GM12801 (cell line): ENCODE measurements around the gene SHMT2.

Experiments
- CTCF ChIP-seq: IDR thresholded peaks from one replicate; pipeline ENCODE4 v1.5.1; 2011; ENCODE audit warnings: control low read depth; ENCODE audit not compliant: insufficient read length; ENCODE audit errors: extremely low read depth

The SHMT2 gene

DNA sequence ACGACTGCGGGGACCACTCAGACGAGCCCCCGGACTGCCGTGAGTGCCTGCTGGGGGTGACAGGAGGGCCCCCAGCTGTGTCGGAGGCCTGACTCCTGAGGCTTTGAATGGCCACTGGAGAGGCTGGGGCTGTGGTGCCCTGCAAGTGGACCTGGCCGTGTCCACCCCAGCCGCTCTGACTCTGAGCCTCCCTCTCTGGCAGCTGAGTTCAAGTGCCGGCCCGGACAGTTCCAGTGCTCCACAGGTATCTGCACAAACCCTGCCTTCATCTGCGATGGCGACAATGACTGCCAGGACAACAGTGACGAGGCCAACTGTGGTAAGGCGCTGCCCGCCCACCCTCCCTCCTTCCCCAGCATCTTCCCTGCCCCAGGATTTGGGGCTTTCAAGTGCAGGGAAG is 29.0 kb upstream of the SHMT2 start:
- no peak for TF ChIP-seq CTCF

DNA sequence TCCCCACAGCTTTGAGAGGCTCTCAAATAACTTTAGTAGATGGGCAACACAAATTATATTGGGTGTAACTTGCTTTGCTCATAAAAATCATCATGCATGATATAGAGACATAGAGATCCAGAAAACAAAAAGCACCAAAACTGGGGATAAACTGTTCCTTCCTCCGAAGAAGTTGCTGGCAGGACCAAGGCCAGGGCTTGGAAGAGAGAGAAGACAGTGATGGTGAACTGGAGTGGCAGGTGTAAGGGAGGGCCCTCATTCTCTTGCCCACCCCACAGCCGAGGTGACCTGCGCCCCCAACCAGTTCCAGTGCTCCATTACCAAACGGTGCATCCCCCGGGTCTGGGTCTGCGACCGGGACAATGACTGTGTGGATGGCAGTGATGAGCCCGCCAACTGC is 28.3 kb upstream of the SHMT2 start:
- TF ChIP-seq CTCF, result no peak

DNA sequence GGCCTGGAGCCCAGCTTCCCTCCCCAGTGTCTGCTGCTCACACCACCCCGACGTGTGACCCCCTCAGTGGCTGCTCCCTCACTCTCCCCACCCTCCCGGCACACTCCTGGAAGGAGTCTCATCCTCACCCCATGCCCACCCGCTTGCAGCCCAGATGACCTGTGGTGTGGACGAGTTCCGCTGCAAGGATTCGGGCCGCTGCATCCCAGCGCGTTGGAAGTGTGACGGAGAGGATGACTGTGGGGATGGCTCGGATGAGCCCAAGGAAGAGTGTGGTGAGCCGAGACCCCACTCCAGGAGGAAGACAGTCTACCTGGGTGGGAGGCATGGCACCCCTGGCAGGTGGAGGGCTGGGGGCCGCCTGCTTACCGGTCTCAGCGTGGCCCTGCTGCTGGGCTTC is 27.9 kb upstream of the SHMT2 start:
- TF ChIP-seq CTCF, result no peak

DNA sequence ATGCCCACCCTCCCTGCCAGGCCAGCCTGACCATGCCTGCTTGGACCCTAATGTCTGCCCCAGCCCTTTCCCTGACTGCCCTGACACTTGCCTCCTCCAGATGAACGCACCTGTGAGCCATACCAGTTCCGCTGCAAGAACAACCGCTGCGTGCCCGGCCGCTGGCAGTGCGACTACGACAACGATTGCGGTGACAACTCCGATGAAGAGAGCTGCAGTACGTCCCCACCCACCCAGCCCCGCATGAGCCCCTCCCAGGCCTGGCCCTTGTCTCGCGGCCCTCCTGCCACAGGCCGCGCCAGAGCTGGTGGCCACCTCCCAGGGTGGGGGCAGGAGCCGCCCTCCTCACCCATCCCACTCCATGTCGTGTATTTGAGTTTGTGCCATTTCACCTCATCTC is 27.2 kb upstream of the SHMT2 start:
- TF ChIP-seq CTCF, result no peak

GRCh38 chr12:57203201-57203600 is 26.3 kb upstream of the SHMT2 start:
- no peak for TF ChIP-seq CTCF

DNA sequence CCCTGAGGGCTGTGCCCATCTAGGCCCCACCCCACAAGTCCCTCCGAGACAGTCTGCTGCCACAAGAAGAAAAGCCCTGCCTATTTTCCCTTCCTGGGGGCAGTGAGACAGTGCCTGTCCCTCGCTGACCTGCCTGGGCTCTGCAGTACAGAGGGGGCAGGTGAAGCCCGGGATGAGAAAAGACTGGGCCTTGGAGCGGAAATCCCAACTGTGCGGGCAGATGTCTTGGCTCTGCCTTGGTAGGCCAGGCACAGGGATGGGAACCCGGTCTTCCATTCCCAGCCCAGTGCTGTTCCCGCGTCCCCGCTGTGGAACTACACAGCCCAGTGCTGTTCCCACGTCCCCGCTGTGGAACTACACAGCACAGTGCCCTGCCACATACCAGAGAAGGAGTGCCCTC is 25.7 kb upstream of the SHMT2 start:
- no peak for TF ChIP-seq CTCF

DNA sequence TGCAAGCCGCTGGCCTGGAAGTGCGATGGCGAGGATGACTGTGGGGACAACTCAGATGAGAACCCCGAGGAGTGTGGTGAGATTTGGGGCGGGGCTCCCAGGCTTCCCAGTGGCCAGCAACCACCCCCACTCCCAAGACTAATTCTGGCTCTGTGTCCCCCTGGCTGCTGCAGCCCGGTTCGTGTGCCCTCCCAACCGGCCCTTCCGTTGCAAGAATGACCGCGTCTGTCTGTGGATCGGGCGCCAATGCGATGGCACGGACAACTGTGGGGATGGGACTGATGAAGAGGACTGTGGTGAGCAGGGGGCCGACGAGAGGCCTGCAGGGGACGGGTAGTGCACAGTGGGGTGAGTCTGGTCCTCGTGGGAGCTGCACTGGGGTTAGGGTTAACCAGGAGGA is 25.1 kb upstream of the SHMT2 start:
- TF ChIP-seq CTCF, result no peak

GRCh38 chr12:57205186-57205585 is 24.3 kb upstream of the SHMT2 start:
- TF ChIP-seq CTCF, result no peak
